ENCODE data around the gene CHKA. TPM values are rescaled to one million over a fixed set of nuclear protein-coding genes. Genes with fewer than 3 reads are reported as not detected.

The CHKA gene
- total and polyA plus RNA-seq, 2 donors (not counting 3 experiments of a cell fraction or from before 2014, with no cell fraction given), result 21.4 to 25.1 TPM

DNA sequence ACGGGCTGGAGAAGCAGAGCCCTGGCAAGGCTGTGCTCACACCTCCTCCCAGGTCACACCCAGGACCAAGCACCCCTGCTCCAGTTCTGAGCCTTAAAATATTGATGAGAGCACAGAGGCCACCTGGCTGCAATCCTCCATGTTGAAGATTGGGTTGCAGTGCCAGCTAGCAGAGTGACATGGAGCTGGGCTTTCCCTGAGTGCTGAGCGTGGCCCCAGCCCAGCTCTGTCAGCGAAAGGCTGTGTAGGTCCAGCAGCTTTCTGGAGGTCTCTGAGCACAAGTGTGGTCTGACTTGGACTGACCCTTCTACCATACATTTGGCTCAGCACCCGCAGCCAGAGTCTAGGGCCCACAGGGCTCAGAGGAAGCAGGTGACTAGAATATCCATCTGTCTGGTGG is 4.0 kb upstream of the CHKA start:
- Histone ChIP-seq H3K27ac (ENCODE audit: insufficient read depth, low read depth, low read length) (no peak overlapping the region), H3K9me1 (replicated peaks; ENCODE audit: control insufficient read depth, extremely low read depth, insufficient read depth, low read length) (no peaks in the 10 kb centered on the region), H3K9me3 (replicated peaks; ENCODE audit: control insufficient read depth, insufficient read depth, low read length) (no peaks in the 10 kb centered on the region), H3K4me3 (replicated peaks in 1 of 3; ENCODE audit: insufficient read depth in 1 of 3, low read depth in 1 of 3, low read length in 3 of 3) (no peak overlapping the region), H2AFZ (ENCODE audit: low read depth, low read length) (no peak overlapping the region), H3K4me1 (ENCODE audit: control insufficient read depth, extremely low read depth, insufficient read depth, low read length) (peaks cover 8% of the 10 kb centered on the region), H3K27me3 (ENCODE audit: control insufficient read depth in 2 of 2, insufficient read depth in 2 of 2, low read length in 2 of 2) (no peaks in the 10 kb centered on the region), H3K36me3 (ENCODE audit: control insufficient read depth in 2 of 2, extremely low read depth in 1 of 2, insufficient read depth in 2 of 2, low read length in 2 of 2) (no peaks in the 10 kb centered on the region), H4K20me1 (replicated peaks; ENCODE audit: control insufficient read depth, extremely low read depth, insufficient read depth, low read length) (no peaks in the 10 kb centered on the region), H3K4me2 (ENCODE audit: insufficient read depth, low read length) (no peak overlapping the region), H3K79me2 (ENCODE audit: control insufficient read depth, insufficient read depth, low read length) (no peaks in the 10 kb centered on the region), H3K9ac (replicated peaks; ENCODE audit: extremely low read depth, insufficient read depth, low read length) (no peak overlapping the region)
- TF ChIP-seq, protein P1, sequence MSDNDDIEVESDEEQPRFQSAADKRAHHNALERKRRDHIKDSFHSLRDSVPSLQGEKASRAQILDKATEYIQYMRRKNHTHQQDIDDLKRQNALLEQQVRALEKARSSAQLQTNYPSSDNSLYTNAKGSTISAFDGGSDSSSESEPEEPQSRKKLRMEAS (IDR thresholded peaks at IDR 0.05; ENCODE audit: insufficient read depth, insufficient read length), result no peak
- no peak for TF ChIP-seq POLR2A (IDR thresholded peaks at IDR 0.05; ENCODE audit: low read depth, low read length)
- no peak for TF ChIP-seq JUN (IDR thresholded peaks at IDR 0.05; ENCODE audit: borderline replicate concordance, insufficient read depth, insufficient read length, low read depth)
- no peak for TF ChIP-seq POLR2AphosphoS5 (IDR thresholded peaks at IDR 0.05; ENCODE audit: insufficient read depth, low read depth, low read length)
- no peak for TF ChIP-seq GATA2 (IDR thresholded peaks at IDR 0.05; ENCODE audit: insufficient read depth, insufficient read length, low read depth, low read length)
- TF ChIP-seq EZH2 (IDR thresholded peaks at IDR 0.05; ENCODE audit: borderline replicate concordance, low read depth, low read length, severe bottlenecking), result no peak
- TF ChIP-seq FOS (IDR thresholded peaks at IDR 0.05; ENCODE audit: borderline replicate concordance, insufficient read depth, low read length), result no peak
- TF ChIP-seq, protein P2, sequence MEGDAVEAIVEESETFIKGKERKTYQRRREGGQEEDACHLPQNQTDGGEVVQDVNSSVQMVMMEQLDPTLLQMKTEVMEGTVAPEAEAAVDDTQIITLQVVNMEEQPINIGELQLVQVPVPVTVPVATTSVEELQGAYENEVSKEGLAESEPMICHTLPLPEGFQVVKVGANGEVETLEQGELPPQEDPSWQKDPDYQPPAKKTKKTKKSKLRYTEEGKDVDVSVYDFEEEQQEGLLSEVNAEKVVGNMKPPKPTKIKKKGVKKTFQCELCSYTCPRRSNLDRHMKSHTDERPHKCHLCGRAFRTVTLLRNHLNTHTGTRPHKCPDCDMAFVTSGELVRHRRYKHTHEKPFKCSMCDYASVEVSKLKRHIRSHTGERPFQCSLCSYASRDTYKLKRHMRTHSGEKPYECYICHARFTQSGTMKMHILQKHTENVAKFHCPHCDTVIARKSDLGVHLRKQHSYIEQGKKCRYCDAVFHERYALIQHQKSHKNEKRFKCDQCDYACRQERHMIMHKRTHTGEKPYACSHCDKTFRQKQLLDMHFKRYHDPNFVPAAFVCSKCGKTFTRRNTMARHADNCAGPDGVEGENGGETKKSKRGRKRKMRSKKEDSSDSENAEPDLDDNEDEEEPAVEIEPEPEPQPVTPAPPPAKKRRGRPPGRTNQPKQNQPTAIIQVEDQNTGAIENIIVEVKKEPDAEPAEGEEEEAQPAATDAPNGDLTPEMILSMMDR (IDR thresholded peaks at IDR 0.05; ENCODE audit: extremely low read depth in 1 of 2, insufficient read depth in 1 of 2, low read depth in 1 of 2, low read length in 2 of 2), result no peak
- TF ChIP-seq MYC (IDR thresholded peaks at IDR 0.05; ENCODE audit: low read depth, low read length), result no peak
- dilution Hi-C loops (cut with MboI; ENCODE audit: extremely low pct_ligation_motif_present, low sequenced_read_pairs) (no loop called here), intact Hi-C loops (cut with micrococcal nuclease) (no loop called here)
- ChIA-PET CTCF (no interaction called here), POLR2A (no interaction called here)
- FAIRE-seq (no peak), DNase-seq (ENCODE audit: low read depth, low spot score) (no peak)
- no TSS peak for BruUV-seq (replicated peaks)

All from endothelial cell of umbilical vein (primary cell).